ENCODE results near the gene RPL38. TPM values are rescaled to one million over a fixed set of nuclear protein-coding genes. Genes with fewer than 3 reads are reported as not detected.
A peak's percentile ranks its signal among the peaks of the same experiment; 100 is the strongest.

Gene RPL38
- total and polyA plus RNA-seq, 2 experiments from 2014 or later, result 286 to 5,312 TPM

DNA sequence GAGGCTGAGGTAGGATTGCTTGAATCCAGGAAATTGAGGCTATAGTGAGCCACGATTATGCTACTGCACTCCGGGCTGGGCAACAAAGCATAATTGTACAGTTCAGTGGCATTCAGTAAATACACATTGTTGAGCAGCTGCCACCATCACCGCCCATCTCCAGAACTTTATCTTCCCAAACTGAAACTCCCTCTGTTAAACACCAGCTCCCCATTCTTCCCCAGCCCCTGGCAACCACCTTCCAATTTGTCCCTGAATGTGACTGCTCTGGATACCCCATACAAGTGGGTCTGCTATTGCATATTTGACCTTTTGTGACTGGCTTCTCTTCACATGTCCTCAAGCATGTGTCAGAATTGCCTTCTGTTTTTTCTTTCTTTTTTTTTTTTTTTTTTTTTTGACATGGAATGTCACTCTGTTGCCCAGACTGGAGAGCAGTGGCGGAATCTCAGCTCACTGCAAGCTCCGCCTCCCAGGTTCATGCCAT is 2.9 kb downstream of the RPL38 start:
- no peak for ATAC-seq
- Histone ChIP-seq H3K36me3 (ENCODE audit: insufficient read depth) (peaks cover 58% of the 10 kb centered on the region), H3K27me3 (ENCODE audit: insufficient read depth) (no peaks in the 10 kb centered on the region; the same call in 1 of the 2 replicates), H3K79me2 (replicated peaks; ENCODE audit: insufficient read depth) (peaks cover 56% of the 10 kb centered on the region), H3F3A (replicated peaks; ENCODE audit: low read depth) (peaks cover 59% of the 10 kb centered on the region), H3K4me2 (peak overlapping the region; percentile 100), H4K20me1 (replicated peaks; ENCODE audit: insufficient read depth) (peaks cover 43% of the 10 kb centered on the region), H3K27ac (ENCODE audit: low read depth) (peak overlapping the region; percentile 95), H2AFZ (no peak overlapping the region), H3K4me3 (peak overlapping the region; percentile 98), H3K4me1 (ENCODE audit: insufficient read depth) (peaks cover 46% of the 10 kb centered on the region), H3K9me2 (ENCODE audit: insufficient read depth) (no peaks in the 10 kb centered on the region)
- Mint-ChIP-seq H3K4me3 (peak overlapping the region; percentile 61), H3K27ac (peak overlapping the region; percentile 24), H3K36me3 (ENCODE audit: low read depth) (peaks cover 73% of the 10 kb centered on the region), H3K9me3 (peaks cover 3% of the 10 kb centered on the region; the same call in 1 of the 3 replicates), H3K4me1 (peaks cover 57% of the 10 kb centered on the region), H3K27me3 (ENCODE audit: insufficient read depth, low read depth, poor library complexity) (peaks cover 38% of the 10 kb centered on the region)
- no peak for DNase-seq (ENCODE audit: low spot score)
- TF ChIP-seq, protein P1, sequence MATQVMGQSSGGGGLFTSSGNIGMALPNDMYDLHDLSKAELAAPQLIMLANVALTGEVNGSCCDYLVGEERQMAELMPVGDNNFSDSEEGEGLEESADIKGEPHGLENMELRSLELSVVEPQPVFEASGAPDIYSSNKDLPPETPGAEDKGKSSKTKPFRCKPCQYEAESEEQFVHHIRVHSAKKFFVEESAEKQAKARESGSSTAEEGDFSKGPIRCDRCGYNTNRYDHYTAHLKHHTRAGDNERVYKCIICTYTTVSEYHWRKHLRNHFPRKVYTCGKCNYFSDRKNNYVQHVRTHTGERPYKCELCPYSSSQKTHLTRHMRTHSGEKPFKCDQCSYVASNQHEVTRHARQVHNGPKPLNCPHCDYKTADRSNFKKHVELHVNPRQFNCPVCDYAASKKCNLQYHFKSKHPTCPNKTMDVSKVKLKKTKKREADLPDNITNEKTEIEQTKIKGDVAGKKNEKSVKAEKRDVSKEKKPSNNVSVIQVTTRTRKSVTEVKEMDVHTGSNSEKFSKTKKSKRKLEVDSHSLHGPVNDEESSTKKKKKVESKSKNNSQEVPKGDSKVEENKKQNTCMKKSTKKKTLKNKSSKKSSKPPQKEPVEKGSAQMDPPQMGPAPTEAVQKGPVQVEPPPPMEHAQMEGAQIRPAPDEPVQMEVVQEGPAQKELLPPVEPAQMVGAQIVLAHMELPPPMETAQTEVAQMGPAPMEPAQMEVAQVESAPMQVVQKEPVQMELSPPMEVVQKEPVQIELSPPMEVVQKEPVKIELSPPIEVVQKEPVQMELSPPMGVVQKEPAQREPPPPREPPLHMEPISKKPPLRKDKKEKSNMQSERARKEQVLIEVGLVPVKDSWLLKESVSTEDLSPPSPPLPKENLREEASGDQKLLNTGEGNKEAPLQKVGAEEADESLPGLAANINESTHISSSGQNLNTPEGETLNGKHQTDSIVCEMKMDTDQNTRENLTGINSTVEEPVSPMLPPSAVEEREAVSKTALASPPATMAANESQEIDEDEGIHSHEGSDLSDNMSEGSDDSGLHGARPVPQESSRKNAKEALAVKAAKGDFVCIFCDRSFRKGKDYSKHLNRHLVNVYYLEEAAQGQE (IDR thresholded peaks at IDR 0.05; ENCODE audit: unreplicated experiment), result no peak
- TF ChIP-seq EZH2phosphoT487 (IDR thresholded peaks at IDR 0.05; ENCODE audit: unreplicated experiment) (no peak), JUNB (IDR thresholded peaks at IDR 0.05; ENCODE audit: unreplicated experiment) (no peak), NANOG (IDR thresholded peaks at IDR 0.05; ENCODE audit: borderline replicate concordance) (no peak)
- TF ChIP-seq, protein P2, sequence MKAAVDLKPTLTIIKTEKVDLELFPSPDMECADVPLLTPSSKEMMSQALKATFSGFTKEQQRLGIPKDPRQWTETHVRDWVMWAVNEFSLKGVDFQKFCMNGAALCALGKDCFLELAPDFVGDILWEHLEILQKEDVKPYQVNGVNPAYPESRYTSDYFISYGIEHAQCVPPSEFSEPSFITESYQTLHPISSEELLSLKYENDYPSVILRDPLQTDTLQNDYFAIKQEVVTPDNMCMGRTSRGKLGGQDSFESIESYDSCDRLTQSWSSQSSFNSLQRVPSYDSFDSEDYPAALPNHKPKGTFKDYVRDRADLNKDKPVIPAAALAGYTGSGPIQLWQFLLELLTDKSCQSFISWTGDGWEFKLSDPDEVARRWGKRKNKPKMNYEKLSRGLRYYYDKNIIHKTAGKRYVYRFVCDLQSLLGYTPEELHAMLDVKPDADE (IDR thresholded peaks at IDR 0.05), result no peak
- TF ChIP-seq, protein P3, sequence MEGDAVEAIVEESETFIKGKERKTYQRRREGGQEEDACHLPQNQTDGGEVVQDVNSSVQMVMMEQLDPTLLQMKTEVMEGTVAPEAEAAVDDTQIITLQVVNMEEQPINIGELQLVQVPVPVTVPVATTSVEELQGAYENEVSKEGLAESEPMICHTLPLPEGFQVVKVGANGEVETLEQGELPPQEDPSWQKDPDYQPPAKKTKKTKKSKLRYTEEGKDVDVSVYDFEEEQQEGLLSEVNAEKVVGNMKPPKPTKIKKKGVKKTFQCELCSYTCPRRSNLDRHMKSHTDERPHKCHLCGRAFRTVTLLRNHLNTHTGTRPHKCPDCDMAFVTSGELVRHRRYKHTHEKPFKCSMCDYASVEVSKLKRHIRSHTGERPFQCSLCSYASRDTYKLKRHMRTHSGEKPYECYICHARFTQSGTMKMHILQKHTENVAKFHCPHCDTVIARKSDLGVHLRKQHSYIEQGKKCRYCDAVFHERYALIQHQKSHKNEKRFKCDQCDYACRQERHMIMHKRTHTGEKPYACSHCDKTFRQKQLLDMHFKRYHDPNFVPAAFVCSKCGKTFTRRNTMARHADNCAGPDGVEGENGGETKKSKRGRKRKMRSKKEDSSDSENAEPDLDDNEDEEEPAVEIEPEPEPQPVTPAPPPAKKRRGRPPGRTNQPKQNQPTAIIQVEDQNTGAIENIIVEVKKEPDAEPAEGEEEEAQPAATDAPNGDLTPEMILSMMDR (conservative IDR thresholded peaks at IDR 0.05; ENCODE audit: low read depth in 2 of 2), result no peak

Data from GM23338 (cell line).